HG03280 (cell line): ENCODE results near the gene SPACA4.

Experiments
- ATAC-seq: cut with Tn5 transposase; IDR thresholded peaks from one replicate; pipeline ENCODE4 v1.9.1; 2021; ENCODE audit warnings: mild to moderate bottlenecking, moderate library complexity; ENCODE audit not compliant: unreplicated experiment

The SPACA4 gene

DNA sequence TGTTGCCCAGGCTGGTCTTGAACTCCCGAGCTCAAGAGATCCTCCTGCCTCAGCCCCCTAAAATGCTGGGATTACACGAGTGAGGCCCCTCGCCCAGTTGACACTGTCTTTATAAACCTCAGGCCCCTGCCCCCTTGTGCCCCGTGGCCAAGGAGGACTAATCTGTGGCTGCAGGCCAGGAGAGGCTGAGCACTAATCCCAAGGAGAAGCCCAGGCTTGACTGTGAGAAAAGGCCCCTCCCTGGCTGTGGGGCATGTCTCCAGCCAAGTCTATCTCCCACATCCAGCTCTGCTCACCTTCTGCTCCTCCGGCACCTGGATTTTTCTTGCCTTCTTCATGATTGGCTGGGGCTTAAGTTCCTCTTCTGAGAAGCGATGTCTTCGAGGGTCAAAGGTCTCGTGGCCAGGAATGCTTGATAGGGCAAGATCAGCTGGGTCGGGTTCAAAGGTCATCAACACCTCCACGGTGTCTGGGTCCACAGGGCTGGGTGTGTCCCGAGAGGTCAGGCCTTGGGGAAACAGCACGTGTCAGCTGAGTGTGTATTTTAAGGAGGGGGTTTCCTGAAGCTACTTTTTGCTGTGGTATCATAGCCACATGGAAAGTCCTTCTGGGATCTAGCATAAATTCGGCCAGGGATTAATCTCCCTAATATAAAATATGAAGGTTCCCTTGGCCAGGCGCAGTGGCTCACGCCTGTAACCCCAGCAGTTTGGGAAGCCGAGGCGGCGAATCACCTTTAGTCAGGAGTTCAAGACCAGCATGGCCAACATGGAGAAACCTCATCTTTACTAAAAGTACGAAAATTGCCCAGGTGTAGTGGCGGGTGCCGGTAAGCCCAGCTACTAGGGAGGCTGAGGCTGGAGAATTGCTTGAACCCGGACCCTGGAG, 26.9 kb downstream of the SPACA4 start:
- no peak for ATAC-seq

DNA sequence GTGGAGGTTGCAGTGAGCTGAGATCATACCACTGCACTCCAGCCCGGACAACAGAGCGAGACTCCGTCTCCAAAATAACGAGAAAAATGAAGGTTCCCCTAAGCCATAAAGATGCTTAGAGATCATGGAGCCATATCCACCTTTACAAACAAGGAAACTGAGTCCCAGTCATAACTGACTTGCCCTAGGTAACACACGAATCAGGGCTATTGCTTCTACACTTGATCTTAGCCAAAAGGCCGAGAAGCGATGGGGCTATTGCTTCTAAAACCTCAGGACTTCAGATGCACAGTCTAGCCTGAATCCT, 27.4 kb downstream of the SPACA4 start:
- ATAC-seq, result no peak

DNA sequence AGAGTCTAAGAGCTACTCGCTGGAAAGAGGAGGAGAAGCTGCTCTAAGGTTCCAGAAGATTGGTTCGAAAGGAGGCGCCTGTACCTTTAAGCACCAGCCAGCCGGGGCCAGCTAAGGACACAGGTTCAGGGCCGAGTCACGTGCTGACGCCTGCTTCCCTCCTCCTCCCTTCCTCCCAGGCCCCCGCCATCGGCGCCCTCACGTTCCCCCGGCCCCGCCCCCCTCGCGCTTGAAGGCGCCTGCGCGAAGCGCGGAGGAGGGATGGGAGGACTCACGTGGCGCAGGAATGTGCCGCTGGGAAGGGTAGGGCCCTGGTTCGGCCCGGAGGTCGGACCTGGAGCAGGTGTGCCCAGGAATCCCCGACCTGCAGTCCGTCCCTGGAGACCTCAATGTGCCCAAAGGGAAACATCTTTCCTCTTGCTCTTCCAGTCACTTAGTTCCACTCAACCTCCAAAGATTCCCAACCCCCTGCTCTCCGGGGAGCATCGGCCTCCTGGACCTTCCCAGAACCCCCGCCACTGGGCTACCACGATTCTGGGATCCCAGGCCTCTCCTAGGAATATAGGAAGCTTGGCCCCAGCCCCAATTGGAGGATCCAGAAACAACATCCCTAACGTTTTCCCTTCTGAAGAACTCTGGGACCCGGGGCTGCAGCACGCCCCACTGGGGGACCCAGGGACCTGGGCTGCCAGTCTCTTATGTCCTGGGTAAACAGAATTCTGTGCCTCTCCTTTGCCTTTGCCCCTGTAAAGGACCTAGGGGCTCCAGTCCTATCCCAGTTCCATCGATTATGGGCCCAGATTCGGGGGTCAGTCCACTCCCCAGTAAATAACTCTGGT, 28.1 kb downstream of the SPACA4 start:
- peak; percentile 34 for ATAC-seq

DNA sequence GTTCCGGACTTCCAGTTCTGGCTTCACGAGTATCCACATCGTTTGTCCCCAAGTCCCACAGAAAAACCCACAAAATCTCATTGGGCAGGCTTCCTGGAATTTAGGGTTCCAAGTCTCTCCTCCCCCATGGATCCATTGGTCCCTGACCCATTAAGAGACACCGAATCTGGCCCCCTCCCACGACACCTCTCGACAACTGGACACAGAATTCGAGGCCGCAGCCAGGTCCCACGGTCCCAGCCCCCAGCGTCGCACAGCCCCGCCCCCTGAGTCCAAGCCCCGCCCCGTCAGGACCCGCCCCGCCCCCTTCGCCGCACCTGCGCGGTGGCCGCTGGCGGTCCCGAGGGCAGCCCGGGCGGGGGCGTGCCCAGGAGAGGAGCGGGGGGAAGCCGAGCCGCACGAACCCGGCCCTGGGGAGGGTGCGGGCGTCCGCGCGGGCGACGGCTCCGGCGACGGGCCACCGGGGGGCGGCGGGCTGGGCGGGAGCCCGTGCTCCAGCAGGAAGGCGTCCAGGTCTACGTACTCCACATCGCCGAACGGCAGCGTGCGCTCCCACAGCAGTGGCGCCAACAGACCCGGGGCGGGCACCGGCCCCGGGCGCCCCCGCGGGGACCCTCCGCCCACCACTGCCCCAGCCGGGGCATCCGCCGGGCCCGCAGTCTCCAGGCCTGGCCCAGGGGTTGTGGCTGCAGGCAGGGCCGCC, 28.9 kb downstream of the SPACA4 start:
- ATAC-seq, result peak; percentile 23

DNA sequence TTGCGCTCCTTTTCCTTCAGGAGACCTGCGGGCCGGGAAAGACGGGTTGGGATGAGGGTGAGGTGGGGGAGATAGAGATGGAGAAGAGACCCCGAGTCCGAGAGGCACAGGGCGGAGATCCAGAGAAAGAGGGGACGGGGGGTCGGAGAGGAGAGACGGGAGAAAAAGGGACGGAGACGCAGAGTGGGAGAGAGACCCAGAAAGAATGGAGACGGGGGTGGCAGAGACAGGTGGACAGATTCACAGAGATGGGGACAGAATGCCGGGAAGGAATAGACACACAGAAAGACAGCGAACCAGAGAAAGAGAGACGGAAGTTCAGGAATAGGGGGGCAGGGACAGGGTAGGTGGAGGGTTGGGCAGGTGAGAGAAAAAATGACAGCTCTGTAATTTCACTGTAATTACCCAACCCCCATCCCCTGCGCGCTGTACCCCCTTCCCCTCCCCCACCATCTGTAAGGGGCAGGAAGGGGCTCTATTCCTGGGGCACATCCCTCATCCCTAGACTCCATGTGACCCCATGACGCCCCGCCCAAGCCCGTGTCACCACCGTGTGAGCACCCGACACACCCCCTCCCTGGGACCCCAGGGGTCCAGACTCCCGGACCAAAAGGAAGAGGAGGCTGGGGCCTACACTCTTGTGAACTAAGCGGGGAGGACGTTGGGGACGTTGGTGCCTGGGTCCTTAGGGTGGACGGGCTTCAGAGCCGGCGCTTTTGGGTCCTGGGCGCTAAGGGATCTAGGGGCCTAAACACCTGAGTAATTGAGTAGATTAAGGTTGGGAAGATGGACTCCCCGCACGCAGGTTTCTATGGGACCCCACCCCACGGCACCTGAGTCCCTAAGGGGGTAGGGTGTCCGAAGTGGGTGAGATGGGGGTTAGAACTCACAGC, 29.7 kb downstream of the SPACA4 start:
- ATAC-seq, result no peak

DNA sequence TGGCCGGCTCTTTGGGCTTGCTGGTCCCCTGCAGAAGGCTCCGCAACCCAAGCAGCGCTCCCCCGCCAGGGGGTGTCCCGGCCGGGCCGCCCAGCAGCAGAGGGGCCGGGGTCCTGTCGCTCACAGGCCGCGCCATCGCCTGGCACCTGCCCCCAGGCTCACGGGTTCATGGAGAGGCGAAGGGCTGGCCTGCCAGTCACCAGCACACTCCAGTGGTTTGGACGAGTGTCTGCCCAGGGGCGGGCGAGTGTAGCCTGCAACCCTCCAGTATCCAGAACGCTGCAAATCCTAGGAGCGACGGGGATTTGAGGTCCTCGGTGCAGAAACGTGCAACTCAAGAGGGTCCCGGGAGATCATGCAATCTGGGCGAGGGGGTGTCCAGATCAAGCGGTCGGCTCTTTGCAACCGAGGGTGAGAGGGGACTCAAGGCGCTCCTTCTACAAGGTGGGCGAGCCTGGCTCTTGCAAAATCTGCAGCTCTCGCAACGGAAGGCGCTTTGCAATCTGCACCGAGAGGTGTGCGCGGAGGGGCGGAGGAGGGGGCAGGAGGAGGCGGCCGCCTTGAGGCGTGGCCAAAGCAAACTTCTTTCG, 30.4 kb downstream of the SPACA4 start, which contains the start of gene DBP:
TSS of gene DBP (minus strand) at position 521 of the 590 bp plus-strand sequence. CDS start at position 136, 385 bp downstream.
- peak; percentile 1 for ATAC-seq

DNA sequence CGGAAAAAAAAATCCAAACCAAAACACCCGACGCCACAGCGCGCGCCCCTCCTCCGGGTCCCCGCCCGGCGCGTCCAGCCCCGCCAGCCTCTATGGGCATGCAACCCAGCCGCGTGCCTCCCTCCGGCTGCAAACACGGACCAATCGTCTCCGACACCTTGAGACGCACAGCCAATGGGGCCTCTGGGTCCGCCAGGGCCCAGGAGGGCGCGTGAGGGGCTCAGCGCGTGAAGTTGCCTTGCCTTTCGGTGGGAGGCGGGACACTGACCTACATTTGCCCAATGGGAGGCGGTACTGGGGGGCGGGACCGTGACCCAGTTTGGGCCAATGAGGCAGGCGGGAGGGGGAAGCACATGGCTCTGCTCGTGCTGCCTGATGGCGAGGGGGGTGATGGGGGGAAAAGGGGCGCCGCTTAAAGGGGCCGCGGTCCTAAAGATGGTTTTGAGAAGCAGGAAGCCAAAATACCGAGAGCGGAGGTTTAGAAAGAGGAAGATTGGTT, 31.0 kb downstream of the SPACA4 start:
- ATAC-seq, result peak; percentile 67

DNA sequence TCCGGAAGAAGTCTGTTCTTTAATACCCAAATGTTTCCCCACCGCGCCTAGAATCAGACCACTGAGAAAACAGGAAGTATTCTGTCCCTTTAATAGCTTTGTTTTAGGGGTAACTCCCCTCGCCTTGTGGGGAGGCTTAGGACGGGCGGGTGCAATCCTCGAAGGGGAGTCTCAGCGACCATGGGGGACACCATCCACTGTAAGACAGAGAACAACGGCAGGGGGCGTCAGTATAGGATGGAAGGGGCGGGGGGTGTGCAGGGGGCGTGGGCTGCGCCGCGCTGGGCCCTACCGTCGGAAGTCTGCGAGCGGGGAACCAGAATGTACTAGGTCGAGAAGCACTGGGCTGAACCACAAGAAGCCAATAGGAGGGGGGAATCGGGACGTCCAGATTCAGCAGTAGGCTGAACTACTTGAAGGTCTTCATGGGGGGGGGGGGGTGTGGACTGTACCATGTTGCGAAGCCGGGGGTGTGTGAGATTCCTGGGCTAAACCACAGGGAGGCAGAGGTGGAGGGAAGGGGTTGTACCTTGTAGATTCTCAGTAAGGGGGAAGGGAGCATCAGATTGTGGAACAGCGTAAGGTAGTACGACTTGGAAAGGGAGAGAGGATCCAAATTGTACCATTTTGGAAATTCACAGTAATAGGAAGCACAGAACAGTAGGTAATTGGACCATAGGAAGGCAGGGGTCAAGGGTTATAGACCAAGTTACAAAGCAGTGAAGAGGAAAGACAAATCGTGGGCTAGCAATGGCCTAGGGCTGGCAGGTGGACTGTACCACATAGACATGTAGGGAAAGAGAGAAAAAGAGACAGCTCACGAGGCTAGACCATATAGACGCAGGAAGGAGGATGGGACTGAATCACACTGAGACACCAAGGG, 31.6 kb downstream of the SPACA4 start:
- ATAC-seq, result no peak

DNA sequence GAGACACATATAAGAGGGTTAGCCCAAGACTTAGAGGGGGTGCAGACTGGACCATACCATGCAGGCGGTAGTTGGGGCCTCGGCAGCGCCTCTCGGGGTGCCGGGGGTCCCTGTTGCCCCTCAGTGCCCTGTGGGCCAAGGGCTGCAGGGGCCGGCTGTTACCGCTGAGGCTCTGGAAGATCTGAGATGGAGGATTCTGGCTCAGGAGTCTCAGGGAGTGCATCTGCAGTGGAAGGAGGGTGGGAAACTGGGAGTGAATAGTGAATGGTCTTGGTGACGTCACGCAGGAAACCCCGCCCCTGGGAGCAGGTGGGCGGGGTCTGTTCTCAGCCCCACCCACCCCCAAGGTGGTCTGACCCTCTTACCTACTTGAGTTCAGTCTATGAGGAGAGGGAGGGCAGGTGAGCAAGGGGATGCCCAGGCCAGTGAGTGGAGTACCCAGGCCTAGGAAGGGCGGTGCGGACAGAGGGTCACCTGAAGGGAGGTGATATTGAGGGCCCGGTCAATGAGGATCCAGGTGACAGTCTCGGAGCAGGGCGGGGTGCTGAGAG, 32.4 kb downstream of the SPACA4 start:
- no peak for ATAC-seq

DNA sequence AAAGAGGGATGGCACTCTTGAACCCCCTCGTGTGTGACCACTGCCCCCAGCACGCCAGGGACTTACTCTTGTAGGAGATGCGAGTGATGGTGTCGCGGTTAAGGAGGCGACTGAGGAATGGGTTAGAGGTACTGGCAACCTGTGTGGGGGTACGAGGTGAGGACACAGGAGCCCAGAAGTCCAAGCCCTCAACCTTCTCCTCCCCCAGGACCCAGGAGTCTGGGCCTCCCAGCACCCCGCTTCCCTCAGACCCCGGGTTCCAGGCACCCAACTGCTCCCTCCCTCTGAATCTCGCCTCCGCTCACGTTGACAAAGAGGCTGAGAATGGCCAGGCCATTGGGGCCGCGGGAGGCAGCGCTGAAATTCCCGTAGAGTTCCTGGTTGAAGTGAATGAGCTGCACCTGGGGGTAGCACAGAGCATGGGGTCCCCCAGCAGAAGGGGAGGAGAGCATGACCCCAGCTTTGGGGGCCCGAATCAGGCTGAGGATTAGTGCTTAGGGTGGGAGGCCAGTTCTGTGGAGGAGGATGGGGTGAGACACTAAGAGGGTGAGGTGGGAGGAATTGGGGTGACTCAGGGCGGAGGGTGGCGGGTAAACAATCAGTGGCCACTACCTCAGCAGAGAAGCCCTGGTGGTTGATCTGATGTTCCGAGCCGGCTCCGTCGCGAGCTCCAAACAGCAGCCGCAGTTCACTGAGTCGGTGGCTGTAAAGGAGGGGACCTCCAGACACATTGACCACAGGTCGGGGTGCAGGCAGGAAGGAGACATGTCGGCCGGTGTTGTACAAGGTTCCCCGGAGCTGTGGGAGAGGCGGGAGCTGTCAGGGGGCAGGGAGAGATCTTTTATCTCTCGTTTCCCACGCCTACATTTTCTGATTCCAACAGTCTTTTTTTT, 33.2 kb downstream of the SPACA4 start:
- no peak for ATAC-seq

DNA sequence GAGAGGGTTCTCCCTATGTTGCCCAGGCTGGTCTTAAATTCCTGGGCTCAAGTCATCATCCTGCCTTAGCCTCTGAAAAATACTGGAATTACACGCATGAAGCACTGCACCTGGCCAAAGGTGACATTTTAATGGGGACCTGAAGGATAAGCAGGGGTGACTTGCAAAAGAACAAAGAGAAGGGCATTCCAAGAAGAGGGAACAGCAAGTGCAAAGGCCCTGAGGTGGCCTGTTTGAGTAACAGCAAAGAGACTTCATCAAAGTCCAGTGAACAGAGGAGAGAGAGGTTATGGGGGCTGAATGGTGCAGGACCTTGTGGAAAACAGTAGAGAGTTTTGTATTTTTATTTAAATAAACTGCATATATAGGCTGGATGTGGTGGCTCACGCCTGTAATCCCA, 35.3 kb downstream of the SPACA4 start:
- no peak for ATAC-seq

DNA sequence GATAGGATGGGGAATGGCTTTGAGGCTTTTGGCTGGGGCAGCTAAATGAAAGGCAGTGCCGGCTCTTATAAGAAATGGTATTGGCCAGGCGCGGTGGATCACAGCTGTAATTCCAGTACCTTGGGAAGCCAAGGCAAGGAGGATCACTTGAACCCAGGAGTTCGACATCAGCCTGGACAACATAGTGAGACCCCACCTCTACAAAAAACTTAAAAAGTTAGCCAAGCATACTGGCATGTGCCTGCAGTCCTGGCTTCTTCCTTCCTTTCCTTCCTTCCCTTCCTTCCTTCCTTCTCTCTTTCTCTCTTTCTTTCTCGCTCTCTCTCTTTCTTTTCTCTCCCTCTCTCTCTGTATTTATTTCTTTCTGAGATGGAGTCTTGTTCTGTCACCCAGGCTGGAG, 36.3 kb downstream of the SPACA4 start:
- ATAC-seq, result no peak

DNA sequence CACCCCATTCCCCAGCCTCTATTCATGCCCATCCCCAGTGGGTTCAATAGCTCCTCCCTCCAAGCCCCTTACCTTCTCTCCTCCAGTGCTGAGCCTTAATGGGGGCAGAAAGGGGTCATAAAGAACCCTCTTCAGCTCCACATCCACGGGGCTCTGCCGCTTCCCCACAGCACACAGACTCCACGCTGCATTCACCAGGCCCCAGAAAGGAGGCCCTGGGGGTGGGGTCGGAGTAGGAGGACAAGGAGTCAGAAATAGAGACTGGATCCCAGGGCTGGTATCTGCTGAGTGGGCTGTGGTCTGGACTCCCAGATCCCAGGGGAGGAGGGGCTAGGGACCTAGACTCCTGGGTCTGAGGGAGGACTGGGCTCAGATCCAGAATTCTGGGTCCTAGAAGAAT, 37.8 kb downstream of the SPACA4 start:
- no peak for ATAC-seq

DNA sequence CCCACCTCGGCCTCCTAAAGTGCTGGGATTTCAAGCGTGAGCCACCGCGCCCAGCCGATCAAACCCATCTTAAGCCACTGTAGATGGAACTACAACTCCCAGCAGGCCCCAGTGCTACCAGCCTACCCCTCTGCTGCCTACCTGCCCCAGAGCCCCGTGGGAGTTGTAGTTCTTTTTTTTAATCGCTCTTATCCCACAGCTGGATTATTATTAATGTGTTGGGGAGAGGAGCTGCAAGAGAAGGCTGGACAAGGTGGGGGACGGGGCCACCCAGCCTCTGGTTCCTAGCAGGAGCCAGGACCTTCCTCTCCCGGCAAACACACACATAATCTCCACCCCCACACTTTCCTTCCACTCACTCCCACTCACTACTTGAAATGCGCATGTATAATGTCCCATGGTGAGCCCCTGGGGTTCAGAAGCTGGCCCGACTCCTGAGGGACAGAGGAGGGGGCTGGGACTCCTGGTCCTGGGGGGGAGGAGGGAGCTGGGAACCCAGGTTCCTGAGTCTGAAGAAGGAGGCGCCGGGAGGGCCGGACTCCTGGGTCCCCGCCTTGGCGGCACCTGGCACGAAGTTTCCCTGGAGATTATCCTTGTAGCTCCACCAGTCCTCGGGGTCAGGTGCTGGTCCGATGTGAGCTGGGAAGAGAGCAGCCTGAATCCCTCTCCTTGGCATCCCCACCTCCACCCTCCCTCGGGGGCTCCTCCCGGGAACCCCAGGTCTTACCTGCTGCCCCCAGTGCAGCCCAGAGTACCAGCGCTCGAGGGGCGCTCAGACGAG, 38.5 kb downstream of the SPACA4 start:
- ATAC-seq, result no peak

DNA sequence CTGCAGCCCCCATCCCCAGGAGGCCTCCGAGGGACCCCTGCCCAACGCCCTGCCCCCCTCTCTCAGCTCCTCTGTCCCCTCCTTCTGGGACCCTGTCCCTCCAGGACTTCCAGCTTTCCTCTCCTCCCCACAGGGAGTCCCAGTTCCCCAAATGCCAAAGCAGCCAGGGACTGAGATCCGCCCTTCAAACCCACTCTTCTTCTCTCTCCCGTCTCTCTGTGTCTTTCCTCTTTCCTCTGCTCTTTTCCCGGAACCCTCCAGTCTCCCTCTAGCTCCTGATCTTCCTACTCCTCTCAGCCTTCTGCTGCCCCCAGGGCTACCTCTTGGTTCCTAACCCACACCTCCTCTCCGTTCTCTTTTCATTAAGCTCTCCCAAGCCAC, 39.1 kb downstream of the SPACA4 start:
- ATAC-seq, result no peak

DNA sequence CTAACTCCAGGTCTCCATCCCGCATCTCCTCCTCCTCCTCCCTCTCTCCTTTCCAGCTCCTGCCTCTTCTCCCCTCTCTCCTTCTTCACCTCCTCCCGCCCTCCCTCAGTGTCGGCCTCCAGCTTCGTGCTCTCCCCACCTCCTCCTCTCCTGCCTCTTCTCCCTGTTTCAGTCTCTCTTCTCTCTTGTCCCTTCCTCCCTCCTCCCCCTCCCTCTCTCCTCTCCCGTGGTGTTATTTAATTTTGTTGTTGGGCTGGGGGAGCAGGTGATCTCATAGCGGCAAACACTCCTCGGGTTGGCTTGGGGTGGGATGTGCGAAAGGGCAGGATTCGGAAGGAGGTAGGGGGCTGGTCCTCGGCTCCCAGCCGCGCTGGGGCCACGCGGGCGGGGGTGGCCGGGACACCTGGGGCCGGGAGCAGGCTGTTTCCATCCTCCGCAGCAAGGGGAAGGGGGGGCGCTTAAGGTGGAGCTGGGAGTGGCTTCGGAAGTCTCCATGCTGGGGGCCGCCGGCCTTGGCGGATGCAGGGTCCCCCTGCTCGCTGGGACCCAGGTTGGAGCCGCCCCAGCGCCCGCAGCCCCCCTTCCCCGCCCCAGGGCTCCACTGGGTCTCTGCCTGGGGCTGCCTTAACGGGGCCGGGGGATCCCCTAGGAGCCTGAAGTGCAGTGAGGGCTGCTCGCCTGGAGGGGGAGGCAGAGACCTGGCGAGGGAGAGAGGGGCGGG, 39.6 kb downstream of the SPACA4 start, which contains the start of gene CA11:
TSS of gene CA11 (minus strand) at position 187 of the 721 bp plus-strand sequence. CDS start 555 bp downstream, outside the sequence.
- ATAC-seq, result peak; percentile 81
